RPMI8226 (cell line): ENCODE data around the gene RHOBTB3.
A peak's percentile ranks its signal among the peaks of the same experiment; 100 is the strongest.

Source experiments
- DNase-seq: peaks from one replicate; pipeline ENCODE4 v3.0.0-alpha.2; 2015

RHOBTB3 gene

GRCh38 chr5:95713960-95714710 lies 17.0 kb upstream of the RHOBTB3 start:
- DNase-seq, result no peak

DNA sequence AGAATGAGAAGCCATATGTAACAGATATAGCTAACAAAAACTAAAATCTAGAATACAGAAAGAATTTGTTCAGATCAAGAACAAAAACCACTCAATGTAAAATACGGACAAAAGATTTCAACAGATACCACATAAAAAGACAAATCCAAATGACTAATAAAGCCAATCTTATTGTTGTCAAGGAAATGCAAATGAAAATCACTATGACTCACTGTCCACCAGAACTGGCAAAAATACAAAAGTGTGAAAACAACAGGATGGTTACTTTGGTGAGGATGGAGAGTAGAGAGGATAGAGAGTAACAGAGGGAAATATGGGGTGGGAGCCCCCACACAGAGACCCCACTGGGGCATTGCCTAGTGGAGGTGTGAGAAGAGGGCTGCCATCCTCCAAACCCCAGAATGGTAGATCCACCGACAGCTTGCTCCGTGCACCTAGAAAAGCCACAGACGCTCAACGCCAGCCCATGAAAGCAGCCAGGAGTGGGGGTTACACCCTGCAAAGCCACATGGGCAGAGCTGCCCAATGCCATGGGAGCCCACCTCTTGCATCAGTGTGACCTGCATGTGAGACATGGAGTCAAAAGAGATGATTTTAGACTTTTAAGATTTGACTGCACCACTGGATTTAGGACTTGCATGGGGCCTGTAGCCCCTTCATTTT lies 15.2 kb upstream of the RHOBTB3 start:
- no peak for DNase-seq

GRCh38 chr5:95717439-95717838 lies 13.7 kb upstream of the RHOBTB3 start:
- no peak for DNase-seq

GRCh38 chr5:95718203-95718602 lies 12.9 kb upstream of the RHOBTB3 start:
- no peak for DNase-seq

- DNase-seq, result no peak
These were observed 12.4 kb upstream of the RHOBTB3 start for GRCh38 chr5:95718738-95719137.

DNA sequence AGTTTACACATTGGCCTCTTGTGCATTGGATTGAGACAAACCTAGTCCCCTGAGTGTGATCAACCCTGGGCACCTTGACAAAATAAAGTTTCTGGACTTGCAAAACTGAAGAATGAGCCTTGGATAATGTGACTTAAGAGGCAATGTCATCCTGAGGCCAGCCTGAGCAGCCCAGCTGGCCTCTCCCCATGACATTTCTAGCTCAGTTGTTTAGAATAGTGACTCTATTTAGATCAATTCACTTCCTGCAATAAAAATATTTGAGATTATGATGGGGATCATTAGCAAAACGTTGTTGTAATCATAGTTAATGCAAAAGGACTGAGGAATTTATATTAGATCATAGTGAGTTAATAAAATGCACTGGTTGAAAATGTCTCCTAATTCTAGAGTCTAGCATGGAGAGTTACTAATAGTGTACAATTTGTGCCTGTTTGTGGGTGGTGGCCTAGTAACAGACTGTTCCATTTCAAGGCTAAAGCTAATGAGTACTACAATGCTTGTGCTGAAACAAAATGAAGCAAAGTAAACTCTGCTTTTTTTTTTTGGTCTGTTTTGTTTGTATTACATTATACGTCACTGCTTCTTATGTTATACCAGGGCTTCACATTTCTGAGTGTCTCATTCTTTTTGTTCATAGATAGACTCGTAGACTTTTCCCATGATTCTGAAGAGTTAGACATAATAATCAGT lies 10.9 kb upstream of the RHOBTB3 start:
- DNase-seq, result no peak

GRCh38 chr5:95721582-95722295 lies 9.4 kb upstream of the RHOBTB3 start:
- DNase-seq, result no peak

DNA sequence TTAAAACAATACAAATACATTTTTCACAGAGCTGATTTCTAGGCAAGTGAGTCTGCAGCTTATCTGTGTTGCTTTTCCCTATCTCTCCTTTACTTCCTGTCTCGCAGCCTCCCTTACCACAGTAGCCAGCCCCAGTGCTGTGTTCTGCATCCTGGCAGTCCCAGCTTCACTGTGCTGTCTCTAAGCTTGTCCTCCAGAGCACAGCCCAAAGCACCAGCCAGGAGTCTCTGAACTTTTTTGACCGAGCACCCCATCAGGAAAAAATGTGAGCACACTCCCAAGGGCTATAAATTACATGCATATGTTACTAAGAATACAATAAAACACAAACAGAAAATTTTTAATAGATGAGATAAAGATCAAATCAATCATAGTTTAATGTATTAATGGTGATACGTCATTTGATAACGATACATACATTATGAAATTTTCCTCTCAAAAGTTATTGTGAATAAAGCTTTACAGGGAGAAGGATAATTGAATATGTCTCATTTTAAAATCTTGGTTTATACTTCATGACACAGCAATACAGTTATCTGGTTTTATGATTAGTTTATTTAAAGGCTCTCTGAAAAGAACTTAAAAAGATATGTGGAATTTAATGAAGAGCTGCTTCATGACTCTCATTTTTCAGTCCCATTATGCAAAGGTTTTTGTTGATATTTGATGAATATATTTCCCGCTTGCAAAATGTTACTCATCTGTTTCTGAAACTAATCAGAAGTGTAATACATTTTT lies 7.3 kb upstream of the RHOBTB3 start:
- DNase-seq, result no peak

DNA sequence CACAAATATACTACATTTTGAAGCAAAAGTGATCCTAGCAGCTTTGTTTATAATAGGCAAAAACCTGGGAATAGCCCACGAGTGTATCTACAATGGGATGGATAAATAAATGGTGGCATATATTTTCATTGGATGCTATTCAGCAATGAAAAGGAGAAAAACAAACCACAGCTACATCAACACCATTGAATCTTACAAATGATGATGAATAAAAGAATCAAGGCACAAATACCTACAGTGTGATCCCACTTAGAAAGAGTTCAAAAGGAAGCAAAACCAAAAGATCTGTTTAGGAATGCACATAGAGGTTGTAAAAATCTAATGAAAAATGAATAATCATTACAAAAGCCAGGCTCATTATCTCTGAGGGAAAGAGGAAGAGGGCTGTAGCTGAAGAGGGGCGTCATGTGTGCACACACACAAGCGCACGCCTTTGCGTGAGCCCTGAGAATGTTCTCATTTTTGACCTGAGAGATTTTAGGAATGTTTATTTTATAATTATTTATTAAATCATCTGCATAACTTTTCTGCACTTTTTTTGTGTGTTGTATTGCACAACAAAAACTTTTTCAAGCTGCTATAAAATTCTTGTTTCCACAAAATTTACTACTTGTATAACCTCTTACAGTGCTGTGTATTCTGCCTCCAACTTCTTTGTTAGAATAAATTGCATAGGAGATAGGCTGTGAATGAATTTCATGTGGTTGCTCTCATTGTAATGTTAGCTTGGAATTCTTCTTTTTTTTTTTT lies 5.9 kb upstream of the RHOBTB3 start:
- no peak for DNase-seq

- DNase-seq, result peak; percentile 89
These were observed 5.0 kb upstream of the RHOBTB3 start for GRCh38 chr5:95725937-95726810.

DNA sequence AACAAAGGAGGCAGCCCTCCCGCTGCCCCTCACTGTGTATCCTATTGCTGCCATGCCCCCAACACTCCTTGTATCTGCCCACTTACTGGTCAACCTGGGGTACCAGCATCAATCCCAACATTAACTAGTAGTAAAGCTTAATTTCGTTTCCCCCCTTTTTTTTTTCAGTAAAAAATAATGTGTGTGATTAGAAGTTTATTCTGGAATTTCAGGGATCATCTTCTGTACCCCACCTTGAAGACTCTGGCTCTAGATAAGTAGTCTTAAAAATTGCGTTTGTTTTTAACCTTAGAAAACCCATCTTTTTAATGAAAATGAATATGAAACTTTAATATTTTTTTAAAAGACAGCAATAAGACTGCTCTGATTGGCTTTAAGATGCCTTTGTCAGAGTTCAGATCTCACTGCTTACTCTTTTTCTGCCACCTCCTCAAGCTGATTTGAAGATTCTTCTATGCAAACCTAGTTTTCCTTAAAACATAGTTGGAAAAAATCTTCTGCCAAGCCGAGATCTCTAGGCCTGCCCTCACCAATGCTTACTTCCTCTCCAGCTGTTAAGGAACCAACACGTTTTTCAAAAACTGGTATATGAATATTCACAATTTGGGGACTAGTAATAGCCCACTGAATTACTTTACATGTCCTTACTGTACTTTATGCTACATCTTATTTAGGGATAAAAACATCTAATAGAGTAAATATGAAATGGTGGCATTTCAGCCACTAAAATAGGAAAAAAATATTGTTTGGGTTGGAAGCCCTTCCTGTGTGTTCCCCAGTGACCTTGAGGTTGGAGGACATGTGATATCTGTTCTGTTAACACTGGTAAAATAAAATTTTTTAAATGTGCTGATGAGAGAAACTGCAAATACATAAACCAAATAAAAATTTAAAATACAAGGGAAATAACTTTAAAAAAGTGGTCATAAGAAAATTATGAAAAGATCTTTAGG lies 4.0 kb upstream of the RHOBTB3 start:
- DNase-seq, result peak; percentile 31

DNA sequence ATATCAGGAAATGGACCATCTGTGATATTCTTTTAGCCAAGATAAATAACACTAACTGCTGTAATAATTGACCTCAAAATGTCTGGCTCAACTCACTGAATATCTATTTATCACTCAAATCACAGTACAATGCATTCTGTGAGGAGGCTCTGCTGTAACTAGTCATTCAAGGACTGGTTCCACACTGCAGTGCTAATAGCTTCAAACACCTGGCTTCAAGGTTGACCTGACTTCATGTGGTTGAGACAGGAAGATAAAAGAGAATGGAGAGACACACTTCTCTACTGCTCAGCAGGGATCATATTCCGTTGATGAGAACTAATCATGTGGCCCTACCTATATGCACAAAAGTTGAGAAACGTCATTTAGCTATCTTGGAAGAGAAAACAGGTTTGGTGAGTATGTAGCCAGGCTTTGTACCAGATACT lies 3.4 kb upstream of the RHOBTB3 start:
- peak; percentile 56 for DNase-seq

DNA sequence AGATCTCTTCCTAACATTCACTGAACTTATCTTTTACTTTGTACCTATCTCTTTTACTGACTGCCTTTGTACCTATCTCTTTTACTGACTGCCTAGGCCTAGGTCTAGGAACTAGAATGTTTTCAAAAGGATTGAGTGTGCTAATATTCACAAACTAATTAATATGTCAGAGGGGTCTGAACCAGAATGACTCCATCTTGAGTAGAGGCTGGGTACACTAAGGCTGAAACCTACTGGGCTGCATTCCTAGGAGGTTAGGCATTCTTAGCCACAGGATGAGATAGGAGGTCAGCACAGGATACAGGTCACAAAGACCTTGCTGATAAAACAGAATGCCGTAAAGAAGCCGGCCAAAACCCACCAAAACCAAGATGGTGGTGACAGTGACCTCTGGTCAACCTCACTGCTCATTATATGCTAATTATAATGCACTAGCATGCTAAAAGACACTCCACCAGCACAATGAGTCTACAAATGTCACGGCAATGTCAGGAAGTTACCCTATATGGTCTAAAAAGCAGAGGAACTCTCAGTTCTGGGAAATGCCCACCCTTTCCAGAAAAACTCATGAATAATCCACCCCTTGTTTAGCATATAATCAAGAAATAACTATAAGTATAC lies 2.5 kb upstream of the RHOBTB3 start:
- no peak for DNase-seq

- DNase-seq, result no peak
These were observed 1.8 kb upstream of the RHOBTB3 start for GRCh38 chr5:95729115-95730010.

DNA sequence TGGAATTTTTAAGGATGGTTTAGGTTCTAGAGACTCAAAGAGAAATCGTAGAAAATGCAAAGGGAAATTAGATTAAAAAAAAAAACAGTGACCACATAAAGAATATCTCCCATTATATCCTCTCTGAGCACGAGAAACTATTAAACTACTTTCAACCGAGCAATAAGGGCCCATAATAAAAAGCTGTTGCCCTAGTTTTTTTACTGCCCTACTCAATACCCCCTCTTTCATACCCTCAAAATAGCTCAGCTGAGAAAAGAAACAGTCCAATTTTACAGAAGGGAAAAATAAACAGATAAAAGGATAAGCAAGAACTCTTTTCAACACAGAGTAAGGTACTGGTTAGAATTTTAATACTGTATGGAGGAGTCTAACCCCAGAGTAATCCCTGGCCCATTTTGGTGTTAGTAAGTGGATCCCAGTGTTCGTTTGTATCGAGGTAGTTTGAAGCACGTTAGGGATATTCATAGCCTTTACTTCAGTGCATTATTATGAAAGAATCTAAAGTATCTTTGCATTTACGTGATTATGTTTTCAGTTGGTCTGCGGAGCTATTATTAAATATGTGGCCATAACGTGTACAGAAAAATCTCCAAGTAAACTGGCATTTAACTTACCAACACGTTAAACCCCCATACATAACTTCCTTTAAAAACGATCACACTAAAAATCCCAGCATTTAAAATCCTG lies 980 bp upstream of the RHOBTB3 start:
- no peak for DNase-seq

GRCh38 chr5:95731571-95732554 lies 727 bp downstream of the RHOBTB3 start:
- peak; percentile 65 for DNase-seq
